HG02840 (cell line): Measurements from ENCODE around the gene SMOC1.

Source experiments
- ATAC-seq: cut with Tn5 transposase; IDR thresholded peaks from one replicate; pipeline ENCODE4 v1.9.1; 2021; ENCODE audit warnings: mild to moderate bottlenecking, moderate library complexity, moderate number of reproducible peaks; ENCODE audit not compliant: unreplicated experiment, low FRiP score

SMOC1 gene

GRCh38 chr14:70000601-70001000, 121.4 kb downstream of the SMOC1 start:
- no peak for ATAC-seq

GRCh38 chr14:70002589-70003346, 123.6 kb downstream of the SMOC1 start:
- no peak for ATAC-seq

GRCh38 chr14:70004791-70005190, 125.6 kb downstream of the SMOC1 start:
- no peak for ATAC-seq

GRCh38 chr14:70005281-70005805, 126.1 kb downstream of the SMOC1 start:
- ATAC-seq = no peak

- no peak for ATAC-seq
Measured at GRCh38 chr14:70006699-70007098, 127.5 kb downstream of the SMOC1 start.

- no peak for ATAC-seq
Measured at GRCh38 chr14:70008284-70009262, 129.4 kb downstream of the SMOC1 start.

GRCh38 chr14:70009961-70010360, 130.7 kb downstream of the SMOC1 start:
- no peak for ATAC-seq

GRCh38 chr14:70011098-70011497, 131.9 kb downstream of the SMOC1 start:
- no peak for ATAC-seq

GRCh38 chr14:70011708-70012107, 132.5 kb downstream of the SMOC1 start:
- no peak for ATAC-seq

- no peak for ATAC-seq
Measured at GRCh38 chr14:70013271-70013873, 134.2 kb downstream of the SMOC1 start.

- ATAC-seq = no peak
Measured at GRCh38 chr14:70014406-70015095, 135.3 kb downstream of the SMOC1 start.

- no peak for ATAC-seq
Measured at GRCh38 chr14:70018230-70018629, 139.0 kb downstream of the SMOC1 start.

- ATAC-seq = no peak
Measured at GRCh38 chr14:70018713-70019211, 139.5 kb downstream of the SMOC1 start.

- ATAC-seq = no peak
Measured at GRCh38 chr14:70019695-70020094, 140.5 kb downstream of the SMOC1 start.

GRCh38 chr14:70020352-70021170, 141.3 kb downstream of the SMOC1 start:
- no peak for ATAC-seq

GRCh38 chr14:70021548-70022220, 142.5 kb downstream of the SMOC1 start:
- no peak for ATAC-seq

GRCh38 chr14:70022771-70023445, 143.7 kb downstream of the SMOC1 start:
- ATAC-seq = no peak

GRCh38 chr14:70023871-70024270, 144.7 kb downstream of the SMOC1 start:
- no peak for ATAC-seq
